ENCODE results near the gene SIN3A. TPM values are rescaled to one million over a fixed set of nuclear protein-coding genes. Genes with fewer than 3 reads are reported as not detected.
A peak's percentile ranks its signal among the peaks of the same experiment; 100 is the strongest.

The SIN3A gene
- total and polyA plus RNA-seq, 9 of the 15 experiments (the other 6 are each of a cell fraction or from before 2014, with no cell fraction given), result 11.1 to 70.3 (median 25.3) TPM

DNA sequence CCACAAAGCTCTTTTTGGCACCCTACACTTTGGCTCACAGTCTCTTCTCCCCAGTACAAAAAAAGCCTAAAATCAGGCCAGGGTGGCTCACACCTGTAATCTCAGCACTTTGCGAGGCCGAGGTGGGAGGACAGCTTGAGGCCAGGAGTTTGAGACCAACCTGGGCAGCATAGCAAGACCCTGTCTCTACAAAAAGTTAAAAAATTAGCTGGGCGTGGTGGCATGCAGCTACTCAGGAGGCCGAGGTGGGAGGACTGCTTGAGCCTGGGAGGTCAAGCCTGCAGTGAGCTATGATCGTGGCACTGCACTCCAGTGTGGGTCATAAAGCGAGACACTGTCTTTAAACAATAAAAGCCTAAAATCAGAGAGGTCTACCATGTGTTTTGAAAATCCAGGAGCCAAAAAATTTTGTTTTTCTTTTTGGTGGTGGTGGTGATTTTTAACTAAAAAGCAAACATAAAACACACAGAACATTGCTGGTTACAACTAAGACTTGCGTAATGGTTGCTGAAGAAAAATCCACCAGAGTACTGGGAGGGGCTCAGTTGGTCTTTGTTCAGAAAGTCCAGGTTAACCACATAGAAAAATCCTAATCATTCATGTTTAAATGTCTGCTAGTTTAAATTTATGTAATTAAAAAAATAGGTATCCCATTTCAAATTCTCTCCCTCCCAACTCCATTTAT lies 81.5 kb downstream of the SIN3A start:
- peaks cover 4% of the 10 kb centered on the region for H3K9me1 ChIP-seq (ENCODE audit: control insufficient read depth, insufficient read depth, low read length)
- ChIA-PET POLR2A (interaction anchor here (0.7 to 2.0 kb wide), 8 partner anchors 9 to 86 kb away, joined by 3 to 6 read pairs (median 3); no protein-coding TSS in a partner anchor), CTCF (ENCODE audit: low intra/inter-chr PET ratio) (no interaction called here)
- no peak for TF ChIP-seq MCM5 (IDR thresholded peaks at IDR 0.05; ENCODE audit: low read depth)
- peak; percentile 11 for TF ChIP-seq RBM25 (IDR thresholded peaks at IDR 0.05; ENCODE audit: low read depth, low read length, severe bottlenecking)
- peak; percentile 44 for TF ChIP-seq CEBPB (tag; IDR thresholded peaks at IDR 0.05)
- peak; percentile 91 for TF ChIP-seq ZNF121 (CRISPR knock-in tag; conservative IDR thresholded peaks at IDR 0.05)
- no TSS peak for BruUV-seq (replicated peaks)
- H3K27me3 ChIP-seq (ENCODE audit: control insufficient read depth in 2 of 2, insufficient read depth in 2 of 2, low read length in 2 of 2), result no peaks in the 10 kb centered on the region
- H3K4me2 ChIP-seq (ENCODE audit: insufficient read depth, low read length), result 0 out of 2 replicates have a peak overlapping the region, but pooled peaks have one; percentile 94
- WGBS (ENCODE audit: insufficient coverage, low coverage, missing lambda C conversion rate), result 93% methylated on average over 6 of the region's 7 CpGs
- peaks cover 77% of the 10 kb centered on the region for H3K36me3 ChIP-seq (ENCODE audit: control insufficient read depth, insufficient read depth, low read length)
- DNase-seq (ENCODE audit: extremely low read depth in 1 of 4, low spot score in 3 of 4), result no peak
- H2AFZ ChIP-seq (ENCODE audit: low read depth, low read length), result no peak overlapping the region
- no peak overlapping the region for H3K27ac ChIP-seq (ENCODE audit: extremely low read depth, low read depth, low read length)
- FAIRE-seq, result peak; percentile 19
- H3K4me3 ChIP-seq, result no peak overlapping the region
- H3K9ac ChIP-seq (ENCODE audit: insufficient read depth in 1 of 2, low read depth in 2 of 2, low read length in 2 of 2), result peak overlapping the region in 1 of 2 experiments; percentile 98; a peak in 1 of 4 replicates
- H4K20me1 ChIP-seq (replicated peaks; ENCODE audit: control insufficient read depth, insufficient read depth, low read length), result peaks cover 10% of the 10 kb centered on the region
- H3K4me1 ChIP-seq (replicated peaks in 1 of 2; ENCODE audit: control insufficient read depth in 2 of 2, insufficient read depth in 2 of 2, low read length in 2 of 2), result peaks cover 12 to 14% of the 10 kb centered on the region in 2 experiments; a peak in 4 of 5 replicates
- no peaks in the 10 kb centered on the region for H3K9me3 ChIP-seq (replicated peaks; ENCODE audit: control insufficient read depth, insufficient read depth, low read depth, low read length)
- intact Hi-C loops (cut with micrococcal nuclease) (loop anchor here (2.0 kb wide), 2 partner anchors 271 to 313 kb away; partner anchors contain the start of gene IMP3), in situ Hi-C loops (cut with MboI) (loop anchor here (5.0 kb wide), 1 partner anchor 307 kb away; no protein-coding TSS in a partner anchor)
- peaks cover 26% of the 10 kb centered on the region for H3K79me2 ChIP-seq (ENCODE audit: control insufficient read depth, insufficient read depth, low read length)
- ATAC-seq, result no peak

Data from K562 (cell line).